B cell (primary cell): ENCODE data around the gene TGOLN2.

Experiments used
- EZH2 ChIP-seq: IDR thresholded peaks from 2 replicates; pipeline ENCODE4 v1.6.1; 2012; ENCODE audit warnings: borderline replicate concordance, low read depth, mild to moderate bottlenecking, moderate library complexity, low read length; ENCODE audit not compliant: insufficient read depth, poor library complexity, severe bottlenecking
- TF ChIP-seq, protein P1 (sequence below): fragments of 200-600 bp; IDR thresholded peaks from one replicate; pipeline ENCODE4 v1.8.0; 2022; ENCODE audit warnings: antibody characterized with exemption, mild to moderate bottlenecking

DNA sequence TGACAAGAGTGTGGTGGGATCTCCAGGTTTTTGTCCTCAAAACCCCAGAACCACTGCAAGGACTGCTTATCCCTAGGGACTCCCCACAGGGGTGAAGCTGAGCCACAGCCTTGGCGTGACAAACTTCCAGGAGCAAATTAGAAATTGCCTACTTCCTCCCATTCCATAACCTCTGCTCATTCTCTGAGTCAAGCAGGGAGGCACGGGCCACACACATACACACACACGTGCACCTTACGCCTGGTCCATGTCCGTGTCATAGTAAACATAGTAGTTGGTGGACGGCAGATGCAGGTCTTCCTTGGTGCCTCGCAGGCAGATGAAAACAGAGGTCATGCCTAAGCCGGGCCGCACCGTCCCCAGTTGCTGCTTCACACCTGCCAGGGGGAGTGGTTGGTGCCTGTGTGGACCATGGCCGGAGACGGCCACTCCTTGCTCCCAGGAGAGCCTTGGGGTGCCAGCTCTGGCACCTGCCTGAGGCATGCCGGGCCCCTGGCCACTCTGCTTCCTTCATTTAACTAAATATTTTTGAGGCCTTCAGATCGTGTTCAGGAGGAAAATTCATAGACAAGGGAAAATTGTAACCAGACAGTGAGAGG is 16.7 kb upstream of the TGOLN2 start:
- TF ChIP-seq, protein P1, sequence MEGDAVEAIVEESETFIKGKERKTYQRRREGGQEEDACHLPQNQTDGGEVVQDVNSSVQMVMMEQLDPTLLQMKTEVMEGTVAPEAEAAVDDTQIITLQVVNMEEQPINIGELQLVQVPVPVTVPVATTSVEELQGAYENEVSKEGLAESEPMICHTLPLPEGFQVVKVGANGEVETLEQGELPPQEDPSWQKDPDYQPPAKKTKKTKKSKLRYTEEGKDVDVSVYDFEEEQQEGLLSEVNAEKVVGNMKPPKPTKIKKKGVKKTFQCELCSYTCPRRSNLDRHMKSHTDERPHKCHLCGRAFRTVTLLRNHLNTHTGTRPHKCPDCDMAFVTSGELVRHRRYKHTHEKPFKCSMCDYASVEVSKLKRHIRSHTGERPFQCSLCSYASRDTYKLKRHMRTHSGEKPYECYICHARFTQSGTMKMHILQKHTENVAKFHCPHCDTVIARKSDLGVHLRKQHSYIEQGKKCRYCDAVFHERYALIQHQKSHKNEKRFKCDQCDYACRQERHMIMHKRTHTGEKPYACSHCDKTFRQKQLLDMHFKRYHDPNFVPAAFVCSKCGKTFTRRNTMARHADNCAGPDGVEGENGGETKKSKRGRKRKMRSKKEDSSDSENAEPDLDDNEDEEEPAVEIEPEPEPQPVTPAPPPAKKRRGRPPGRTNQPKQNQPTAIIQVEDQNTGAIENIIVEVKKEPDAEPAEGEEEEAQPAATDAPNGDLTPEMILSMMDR: no peak
- no peak for TF ChIP-seq EZH2
